Activated effector memory CD4-positive, alpha-beta T cell treated with Interleukin-2 at 50 U/mL for 16 hours (primary cell): Measurements from ENCODE around the gene AJM1.
"Not testable (repeated sequence)": the region's sequence is repeated elsewhere in the genome, so short reads cannot be mapped to it uniquely, and the experiment has no call there.

ENCODE experiments used
- DNase-seq: peaks from one replicate; pipeline ENCODE4 v3.0.0-alpha.2; 2020

The AJM1 gene

DNA sequence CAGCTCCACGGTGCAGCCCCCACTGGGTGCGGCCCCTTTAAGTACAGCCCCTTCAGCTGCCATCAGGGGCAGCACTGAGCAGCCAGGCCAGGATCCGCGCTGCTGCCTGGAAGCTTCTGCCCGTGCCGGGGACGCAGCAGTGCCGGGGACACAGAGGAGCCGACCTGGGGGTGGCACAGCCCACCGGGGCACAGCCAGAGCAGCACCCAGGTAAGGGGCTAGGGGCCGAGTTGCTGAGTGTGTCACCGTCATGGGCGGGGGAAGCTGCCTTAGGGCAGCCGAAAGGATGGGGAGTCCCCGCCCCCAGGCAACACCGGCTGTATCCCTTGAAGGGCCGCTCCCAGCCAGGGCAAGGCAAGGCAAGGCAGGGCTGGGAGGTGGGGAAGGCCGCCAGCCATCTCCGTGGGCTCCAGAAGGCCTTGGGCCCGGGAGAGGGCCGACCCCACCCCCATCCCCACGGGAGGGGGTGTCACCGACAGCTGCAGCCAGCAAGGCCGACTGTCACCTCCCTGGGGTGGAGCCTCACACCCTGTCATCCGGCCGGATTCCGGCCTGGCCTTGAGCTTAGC, at the start of gene AJM1:
TSS of gene AJM1 (plus strand) at position 99 of the 569 bp plus-strand sequence. CDS start 1,937 bp downstream, outside the sequence.
- DNase-seq: peak; percentile 72

DNA sequence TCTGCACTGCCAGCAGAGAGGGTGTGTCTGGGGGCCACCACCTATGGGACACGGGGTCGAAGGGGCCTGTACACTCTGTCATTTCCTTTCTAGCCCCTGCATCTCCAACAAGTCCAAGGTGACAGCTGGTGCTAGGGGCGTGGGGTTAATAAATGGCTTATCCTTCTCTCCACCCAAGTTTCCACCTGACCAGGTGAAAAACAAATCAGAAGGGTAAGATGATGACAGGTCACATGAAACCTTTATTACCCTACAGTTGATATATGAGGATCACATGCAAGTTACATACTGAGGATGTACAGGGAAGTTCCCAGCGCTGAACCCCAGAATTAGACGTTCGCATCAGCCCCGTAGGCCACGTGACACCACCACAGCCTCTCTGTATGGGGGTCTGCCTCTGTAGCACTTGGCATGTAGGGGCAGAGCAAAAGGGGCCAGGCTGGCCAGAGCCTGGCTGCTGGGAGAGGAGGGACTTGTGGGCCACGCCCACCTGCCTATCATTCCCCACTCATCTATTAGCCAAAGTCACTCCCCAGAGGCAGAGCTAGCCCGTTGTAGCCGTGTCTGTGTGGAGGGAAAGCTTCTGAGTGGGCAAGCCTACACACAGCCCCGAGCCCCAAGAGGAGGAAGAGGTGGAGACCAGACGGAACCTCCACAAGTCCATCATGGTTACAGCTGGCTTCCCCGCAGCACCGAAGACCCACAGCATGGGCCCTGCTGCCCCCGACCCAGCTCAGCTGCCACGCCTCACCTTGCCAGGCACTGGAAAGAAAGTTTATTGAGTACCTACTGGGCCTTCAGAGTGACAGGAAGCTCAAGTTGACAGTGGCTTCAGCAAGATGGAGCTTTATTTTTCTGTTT, 49.0 kb upstream of the AJM1 start:
- DNase-seq: no peak

DNA sequence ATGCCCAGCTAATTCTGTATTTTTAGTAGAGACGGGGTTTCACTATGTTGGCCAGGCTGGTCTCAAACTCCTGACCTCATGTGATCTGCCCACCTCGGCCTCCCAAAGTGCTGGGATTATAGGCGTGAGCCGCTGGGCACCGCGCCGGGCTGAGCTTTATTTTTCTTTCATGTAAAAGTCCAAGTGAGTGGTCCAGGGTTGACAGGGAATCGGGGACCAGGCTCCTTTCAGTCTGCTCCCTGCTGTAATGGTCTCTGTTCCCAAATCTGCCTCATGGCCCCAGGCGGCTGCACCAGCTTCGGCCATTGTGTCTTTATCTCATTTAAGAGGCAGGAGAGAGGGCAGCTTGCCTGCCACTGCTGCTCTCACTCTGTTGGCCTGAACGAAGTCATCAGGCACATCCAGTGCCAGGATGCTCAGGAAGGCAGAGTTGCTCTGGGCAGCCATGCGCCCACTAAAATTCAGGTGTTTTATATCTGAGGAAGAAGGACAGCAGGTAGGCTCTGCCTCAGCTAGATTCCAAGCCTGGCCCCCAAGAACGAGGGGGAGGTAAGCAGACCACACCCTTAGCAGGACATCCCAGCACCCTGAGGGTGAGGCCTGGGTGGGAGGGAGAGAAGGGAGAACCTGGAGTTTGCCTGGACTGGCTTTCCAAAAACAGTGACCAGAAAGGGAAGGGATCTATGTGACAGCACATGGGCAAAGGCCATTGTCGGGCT, 47.8 kb upstream of the AJM1 start:
- DNase-seq: no peak

DNA sequence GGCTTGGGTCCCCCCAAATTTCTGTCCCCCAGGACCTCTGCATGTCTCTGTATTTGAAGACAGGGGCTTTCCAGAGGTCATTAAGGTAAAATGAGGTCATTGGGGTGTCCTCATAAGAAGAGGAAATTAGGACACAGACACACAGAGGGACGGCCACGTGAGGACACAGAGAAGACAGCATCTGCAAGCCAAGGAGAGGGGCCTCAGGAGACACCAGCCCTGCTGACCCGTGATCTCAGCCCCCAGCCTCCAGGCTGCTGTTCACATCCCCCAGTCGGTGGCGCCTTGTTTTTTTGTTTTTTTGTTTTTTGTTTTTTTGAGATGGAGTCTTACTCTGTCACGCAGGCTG, 47.3 kb upstream of the AJM1 start:
- no peak for DNase-seq

DNA sequence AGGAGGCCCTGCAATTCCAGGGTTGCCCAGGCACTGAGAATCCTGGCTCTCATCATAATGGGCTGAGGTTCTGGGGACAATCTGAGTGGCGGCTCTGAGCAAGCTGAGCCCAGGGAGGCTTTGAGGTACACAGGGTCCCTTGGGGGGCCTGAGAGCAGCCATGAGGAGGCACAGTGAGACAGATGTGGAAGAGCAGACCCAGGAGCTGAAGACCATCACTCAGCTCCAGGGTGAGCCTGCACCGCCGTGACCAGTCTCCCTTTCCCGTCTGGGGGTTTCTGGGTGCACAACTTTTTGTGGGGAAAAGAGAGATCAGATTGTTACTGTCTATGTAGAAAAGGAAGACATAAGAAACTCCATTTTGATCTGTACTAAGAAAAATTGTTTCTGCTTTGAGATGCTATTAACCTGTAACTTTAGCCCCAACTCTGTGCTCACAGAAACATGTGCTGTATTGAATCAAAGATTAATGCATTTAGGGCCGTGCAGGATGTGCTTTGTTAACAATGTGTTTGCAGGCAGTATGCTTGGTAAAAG, 46.0 kb upstream of the AJM1 start, which contains the start of gene CCDC183:
TSS of gene CCDC183 (plus strand) at position 101 of the 537 bp plus-strand sequence. CDS start at position 161, 60 bp downstream.
- DNase-seq: no peak

DNA sequence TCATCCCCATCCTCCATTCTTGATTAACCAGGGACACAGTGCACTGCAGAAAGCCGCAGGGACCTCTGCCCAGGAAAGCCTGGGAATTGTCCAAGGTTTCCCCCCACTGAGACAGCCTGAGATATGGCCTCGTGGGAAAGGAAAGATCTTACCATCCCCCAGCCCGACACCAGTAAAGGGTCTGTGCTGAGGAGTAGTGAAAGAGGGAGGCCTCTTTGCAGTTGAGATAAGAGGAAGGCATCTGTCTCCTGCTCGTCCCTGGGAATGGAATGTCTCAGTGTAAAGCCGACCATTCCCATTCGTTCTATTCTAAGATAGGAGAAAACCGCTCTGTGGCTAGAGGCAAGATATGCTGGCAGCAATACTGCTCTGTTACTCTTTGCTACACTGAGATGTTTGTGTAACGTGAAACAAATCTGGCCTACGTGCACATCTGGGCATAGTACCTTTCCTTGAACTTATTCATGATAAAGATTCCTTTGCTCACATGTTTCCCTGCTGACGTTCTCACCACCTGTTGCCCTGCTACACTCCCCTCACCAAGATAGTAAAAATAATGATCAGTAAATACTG, 45.4 kb upstream of the AJM1 start:
- not testable (repeated sequence) for DNase-seq

DNA sequence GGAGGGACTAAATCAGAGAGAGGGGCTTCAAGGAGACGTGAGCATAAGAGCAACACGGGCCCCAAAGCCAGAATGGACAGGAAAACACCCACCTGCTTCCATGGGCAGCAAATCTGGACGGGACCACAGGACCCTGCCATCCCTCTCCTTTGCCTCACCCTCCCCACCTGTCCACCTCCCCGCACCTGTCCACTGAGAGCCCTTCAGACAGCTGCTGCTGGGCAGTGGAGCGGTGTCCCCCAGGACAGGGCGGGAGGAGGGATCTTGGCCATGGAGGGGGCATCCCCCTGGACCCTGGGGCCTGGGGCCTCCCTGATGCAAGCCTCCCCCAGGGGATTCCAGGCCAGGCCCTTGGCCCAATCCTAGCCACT, 43.6 kb upstream of the AJM1 start:
- DNase-seq: no peak

DNA sequence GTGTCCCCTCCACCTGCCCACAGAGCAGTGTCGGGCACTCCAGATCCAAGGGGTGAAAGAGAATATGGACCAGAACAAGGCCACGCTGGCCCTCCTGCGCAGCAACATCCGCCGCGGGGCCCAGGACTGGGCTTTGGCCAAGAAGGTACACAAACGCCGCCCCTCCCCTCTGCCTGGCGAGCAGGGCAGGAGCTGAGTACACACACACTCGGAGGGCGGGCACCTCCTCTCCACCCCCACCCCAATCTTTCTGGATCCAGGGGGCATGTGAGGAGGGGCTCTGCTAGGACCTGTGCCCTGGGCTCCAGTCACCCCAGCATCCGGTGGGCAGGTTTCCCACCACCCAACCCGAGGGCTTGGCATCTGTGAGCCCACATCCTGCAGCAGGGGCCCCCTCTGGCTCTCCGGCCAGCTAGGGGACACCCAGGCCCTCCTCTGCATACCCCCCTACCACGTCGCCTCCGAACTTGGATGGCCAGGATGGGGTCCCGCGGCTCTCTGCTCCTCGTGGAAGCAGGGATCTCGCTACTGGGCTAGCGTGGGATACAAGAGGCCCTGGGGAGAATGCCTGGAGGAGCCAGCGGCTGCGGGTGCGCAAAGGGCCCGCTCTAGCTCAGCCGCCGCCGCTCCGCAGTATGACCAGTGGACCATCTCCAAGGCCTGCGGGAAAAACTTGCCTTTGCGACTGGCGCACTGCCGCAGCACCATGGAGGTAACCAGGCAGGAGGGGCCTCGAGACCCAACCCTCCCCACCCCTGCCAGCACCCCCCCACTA, 43.0 kb upstream of the AJM1 start:
- no peak for DNase-seq

DNA sequence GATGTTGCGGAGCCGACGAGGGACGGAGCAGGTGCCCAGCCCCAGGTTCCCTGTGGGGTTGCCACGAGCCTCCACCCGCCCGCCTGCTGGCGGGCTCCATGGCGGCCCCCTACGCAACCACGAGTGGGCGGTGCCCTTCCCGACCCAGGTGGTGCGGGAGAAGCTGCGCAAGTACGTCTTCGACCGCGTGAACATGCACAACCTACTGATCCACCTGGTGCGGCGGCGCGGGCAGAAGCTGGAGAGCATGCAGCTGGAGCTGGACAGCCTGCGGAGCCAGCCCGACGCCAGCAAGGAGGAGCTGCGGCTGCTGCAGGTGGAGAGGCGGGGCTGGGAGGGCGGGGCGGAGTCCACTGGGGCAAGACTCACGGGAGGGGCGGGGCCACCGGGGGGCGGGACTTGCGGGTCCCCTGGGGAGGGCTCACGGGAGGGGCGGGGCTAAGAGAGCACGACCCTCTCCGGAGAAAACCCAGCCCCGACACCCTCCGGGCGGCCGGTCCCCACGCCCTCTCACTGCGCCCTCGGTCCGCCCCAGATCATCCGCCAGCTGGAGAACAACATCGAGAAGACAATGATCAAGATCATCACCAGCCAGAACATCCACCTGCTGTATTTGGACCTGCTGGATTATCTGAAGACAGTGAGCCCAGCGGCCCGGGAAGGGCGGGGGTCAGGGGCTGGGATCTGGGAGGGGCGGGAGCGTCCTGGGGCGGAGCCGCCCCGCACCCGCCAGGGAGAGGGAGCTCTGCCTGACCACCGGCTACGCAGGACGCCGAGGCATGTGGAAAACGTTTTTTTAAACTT, 42.2 kb upstream of the AJM1 start:
- DNase-seq: peak; percentile 76

DNA sequence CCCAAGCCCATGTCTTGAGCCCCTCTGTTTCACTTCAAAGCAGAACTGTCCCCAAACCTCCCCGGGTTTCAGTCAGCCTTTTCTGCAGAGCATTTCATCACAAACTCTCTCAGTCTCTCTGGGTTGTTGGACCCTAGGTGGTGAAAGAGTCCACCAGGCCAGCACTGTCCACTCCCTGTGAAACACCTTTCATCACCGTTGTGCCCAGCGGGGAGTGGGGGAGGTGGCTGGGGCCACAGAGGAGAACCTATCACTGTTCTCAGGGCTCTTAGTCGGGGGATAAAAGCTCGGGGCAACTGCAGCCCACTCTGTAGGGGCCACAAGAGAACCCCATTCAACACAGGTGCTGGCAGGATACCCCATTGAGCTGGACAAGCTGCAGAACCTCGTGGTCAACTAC, 40.0 kb upstream of the AJM1 start:
- DNase-seq: no peak

DNA sequence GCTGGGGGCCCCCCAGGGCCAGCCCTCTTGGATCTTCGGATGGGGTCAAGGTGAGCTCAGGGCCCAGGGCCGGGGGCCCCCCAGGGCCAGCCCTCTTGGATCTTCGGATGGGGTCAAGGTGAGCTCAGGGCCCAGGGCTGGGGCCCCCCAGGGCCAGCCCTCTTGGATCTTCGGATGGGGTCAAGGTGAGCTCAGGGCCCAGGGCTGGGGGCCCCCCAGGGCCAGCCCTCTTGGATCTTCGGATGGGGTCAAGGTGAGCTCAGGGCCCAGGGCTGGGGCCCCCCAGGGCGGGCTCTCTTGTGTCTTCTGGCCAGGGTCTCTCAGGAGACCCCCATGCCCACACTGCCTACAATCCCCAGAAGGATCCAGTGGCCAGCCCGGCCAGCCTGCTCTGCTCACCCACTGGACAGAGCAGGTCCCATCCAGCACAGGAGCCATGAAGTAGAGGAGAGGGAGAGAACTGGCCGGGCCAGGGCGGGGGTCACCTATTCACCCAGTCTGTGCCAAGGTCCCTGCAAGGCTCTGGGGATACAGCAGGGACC, 39.2 kb upstream of the AJM1 start:
- not testable (repeated sequence) for DNase-seq

DNA sequence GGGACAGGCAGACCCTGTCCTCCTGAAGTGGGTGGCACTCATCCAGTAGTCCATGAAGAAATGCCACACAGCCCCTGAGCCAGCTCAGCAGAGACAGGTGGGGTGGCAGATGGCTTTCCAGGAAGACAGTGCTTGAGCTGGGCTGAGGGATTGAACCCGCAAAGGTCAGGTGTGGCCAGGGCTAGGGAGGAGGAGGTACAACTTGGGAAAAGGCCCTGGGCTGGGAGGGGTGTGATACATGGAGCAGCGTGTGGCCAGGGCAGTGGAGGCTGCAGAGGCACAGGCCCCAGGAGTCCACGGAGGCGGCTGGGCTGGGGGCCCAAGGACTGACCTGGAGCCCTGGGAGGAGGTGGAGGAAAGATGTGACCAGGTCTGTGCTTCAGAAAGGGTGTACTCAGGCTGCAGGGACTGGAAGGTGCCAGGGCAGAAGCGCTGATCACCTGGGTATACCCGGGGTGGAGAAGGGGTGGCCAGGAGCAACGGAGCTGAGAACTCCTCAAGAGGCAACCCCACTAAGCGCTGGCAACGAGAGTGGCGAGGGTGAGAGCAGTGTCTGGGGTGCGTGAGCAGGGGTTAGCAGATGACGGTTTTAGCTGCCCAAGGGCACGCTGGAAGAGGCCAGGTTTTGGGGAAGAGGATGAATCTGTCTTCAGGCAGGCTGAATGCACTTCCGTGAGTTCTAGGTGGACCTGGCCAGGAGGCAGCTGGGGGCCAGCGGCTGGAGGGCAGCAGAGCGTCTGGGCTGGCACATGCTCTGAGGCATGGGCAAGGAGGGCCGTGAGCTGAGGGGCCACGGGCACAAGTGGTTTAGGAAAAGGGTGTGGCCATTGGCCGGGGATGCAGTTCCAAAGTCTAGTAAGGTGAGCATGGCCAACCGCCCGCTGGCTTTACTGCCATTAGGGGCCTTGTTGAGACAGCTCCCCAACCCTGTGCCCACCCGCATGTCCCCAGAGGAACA, 38.4 kb upstream of the AJM1 start:
- DNase-seq: no peak

DNA sequence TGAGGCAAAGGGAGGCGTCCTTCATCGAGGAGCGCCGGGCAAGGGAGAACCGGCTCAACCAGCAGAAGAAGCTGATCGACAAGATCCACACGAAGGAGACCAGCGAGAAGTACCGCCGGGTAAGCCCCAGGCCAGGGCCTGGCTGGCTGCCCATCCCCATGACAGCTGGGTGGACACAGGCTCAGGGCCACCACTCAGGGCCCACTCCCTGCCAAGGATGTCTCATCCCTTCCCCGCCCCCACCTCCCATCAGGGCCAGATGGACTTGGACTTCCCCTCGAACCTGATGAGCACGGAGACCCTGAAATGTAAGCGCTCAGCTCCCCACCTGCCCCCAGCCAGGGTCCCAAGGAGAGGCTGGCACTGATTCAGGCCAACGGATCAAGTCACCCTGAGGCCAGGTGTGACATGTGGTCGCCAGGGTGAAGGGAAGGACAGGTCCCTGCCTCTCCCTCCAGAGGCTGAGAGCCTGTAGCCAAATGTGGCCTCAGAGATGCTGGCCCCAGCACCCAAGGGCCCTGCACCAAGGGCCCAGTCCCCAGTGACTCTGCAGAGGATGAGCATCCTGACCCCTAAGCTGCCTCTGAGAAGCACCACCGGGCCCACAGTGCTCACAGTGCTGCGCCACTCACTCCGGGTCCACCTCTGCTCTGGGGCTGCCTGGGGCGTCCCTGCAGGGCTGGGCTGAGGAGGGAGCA, 37.6 kb upstream of the AJM1 start:
- no peak for DNase-seq

DNA sequence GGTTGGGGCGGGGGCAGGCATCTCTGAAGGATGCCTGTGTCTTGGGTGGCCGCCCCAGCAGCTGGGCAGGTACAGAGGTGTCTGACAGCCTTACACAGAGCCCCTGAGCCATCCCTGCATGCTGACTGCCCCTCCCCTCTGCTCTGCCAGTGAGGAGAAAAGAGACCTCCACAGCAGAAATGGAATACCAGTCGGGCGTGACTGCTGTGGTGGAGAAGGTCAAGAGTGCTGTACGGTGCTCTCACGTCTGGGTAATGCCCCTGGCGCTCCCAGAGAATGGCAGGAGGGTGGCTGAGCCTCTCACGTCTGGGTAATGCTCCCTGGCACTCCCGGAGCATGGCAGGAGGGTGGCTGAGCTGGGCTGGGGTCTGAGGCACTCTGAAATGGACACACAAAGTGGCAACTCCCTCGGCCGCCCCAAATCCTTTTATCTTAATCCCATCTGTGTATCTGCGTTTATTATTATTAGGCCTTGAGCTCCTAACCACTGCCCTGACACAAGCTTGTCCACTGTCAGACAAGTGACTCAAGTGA, 37.0 kb upstream of the AJM1 start:
- DNase-seq: no peak

DNA sequence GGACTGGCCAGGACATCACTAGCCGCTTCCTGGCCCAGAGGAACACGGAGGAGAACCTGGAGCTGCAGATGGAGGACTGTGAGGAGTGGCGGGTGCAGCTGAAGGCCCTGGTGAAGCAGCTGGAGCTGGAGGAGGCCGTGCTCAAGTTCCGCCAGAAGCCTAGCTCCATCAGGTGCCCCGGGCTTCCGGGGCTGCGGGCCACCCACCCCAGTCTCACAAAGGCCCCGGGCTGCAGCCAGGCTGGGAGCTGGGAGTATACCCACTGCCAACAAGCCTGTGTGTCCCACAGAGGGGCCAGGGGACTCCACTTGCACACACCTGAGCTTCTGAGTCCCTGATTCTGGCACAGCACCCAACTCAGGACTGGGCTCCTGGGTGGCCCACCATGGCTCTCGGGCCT, 36.2 kb upstream of the AJM1 start:
- no peak for DNase-seq

DNA sequence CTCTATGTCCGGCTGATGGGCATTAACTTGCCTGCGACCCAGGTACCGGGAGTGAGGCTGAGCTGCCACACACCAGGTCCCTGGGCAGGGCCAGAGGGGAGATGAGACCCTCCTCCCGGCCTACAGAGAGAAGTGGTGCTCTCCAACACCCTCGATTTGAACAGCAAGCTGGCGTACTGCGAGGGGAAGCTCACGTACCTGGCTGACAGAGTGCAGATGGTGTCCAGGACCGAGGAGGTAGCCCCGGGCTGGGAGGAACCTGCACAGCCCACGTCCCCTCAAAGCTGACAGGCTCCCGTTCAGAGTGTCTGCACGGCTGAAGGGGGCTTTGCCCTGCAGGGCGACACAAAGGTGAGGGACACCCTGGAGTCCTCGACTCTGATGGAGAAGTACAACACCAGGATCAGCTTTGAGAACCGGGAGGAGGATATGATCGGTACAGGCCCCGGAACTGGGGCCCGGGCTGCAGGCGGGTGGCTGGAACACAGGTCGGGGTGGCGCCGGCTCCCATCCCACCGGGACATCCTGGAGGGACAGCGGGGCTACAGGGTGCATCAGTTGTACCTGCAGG, 35.6 kb upstream of the AJM1 start:
- DNase-seq: no peak

DNA sequence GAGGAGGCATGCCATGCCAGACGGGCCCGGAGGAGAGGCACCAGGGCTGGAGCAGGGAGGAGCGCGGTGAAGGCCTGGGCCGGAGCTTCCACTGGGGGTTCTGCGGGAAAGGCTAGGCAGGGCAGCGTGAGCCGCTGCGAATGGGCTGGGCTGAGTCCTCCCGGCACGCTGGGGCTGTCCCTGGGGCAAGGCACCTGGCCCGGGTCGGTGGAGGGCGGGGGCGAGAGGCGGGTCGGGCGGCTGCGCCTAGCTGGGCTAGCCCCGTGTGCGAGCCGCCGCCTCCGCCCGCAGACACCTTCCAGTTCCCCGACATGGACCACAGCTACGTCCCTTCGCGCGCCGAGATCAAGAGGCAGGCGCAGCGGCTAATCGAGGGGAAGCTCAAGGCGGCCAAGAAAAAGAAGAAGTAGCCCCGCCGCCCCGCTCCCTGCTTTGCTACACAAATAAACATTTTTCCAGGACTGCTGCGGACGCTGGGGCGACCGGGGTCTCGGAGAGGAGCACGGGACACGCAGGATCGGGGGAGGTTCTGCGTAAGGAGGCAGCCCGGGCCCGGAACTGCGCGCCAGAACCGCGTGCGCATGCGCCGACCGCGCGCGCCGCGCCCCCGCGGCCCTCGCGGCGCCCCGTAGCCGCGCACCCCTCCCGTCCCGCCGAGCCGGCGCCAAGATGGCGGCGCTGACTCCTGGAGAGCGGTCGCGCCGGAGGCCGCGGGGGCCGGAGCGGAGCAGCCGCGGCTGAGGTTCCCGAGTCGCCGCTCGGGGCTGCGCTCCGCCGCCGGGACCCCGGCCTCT, 34.8 kb upstream of the AJM1 start, which contains the start of gene RABL6:
TSS of gene RABL6 (plus strand) at position 668 of the 794 bp plus-strand sequence. CDS start 249 bp downstream, outside the sequence.
- peak; percentile 80 for DNase-seq
